ENCODE measurements around the gene TCEAL7. TPM values are rescaled to one million over a fixed set of nuclear protein-coding genes. Genes with fewer than 3 reads are reported as not detected.

TCEAL7 gene, protein sequence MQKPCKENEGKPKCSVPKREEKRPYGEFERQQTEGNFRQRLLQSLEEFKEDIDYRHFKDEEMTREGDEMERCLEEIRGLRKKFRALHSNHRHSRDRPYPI
- total RNA-seq (2022; extraction: Qiagen RNA extraction), result not detected in 5 replicates

DNA sequence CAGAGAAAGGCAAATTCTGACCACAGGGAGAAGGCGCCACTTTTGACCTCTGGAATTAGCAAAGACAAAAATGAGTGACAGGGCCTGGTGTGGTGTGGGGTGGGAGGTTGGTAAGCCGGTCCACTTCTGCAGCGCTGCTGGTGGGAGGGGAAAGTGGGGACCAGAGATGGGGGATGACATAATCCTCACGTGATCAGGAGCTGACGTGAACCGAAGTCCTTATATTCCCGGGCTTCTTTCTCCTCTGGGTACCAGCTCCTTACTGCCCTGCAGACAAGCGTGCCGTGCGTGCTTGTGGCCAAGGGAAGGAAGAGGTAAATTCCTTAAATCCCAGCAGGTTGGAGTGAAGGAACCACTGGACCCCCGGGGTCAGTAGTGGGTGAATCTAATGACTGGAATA is at the start of gene TCEAL7:
Gene TCEAL7, plus strand, starts transcription at position 249 of the 400 bp plus-strand sequence. CDS start 1,165 bp downstream, outside the sequence.

DNA sequence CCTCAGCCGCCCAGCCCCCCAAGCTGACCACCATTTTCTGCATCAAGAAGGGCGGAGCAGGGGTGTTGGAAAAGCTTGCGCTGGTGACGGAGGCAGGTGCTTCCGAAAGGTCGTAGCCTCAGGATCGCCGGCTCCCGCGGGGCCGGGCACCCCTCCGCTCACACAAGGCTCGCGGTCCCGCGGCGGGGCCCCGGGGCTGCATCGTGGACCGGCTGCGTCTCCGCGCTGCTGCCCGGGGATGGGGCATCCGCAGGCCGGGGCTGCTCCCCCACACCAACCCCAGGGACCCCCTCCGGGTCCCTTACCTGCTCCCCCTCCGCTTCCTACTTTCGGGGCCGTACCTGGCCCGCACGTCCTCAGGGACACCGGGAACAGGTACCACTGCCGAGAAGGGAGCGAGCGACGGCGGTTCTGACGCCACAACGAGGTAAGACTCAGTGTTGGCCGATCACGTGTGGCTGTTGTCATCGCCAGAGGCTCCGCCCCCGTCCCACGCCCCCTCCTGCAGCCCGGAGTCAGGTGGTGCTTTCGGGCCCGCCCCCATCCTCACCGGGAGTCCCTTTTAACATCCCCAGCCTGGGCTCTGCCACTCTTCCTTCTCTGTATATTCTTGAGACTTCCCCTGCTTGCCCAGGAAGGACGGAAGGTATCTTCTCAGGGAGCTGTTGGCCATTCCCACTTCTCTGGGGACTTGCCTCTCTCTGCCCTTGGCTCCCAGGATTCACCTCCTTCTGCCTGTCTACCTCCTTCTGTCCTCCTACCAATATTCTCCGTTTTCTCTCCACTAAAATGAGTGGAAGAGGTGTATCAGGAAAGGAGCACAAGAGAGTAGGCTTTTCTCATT is 19.3 kb upstream of the TCEAL7 start, which contains the start of gene BEX2:
Gene BEX2, minus strand, starts transcription at position 436 of the 844 bp plus-strand sequence. CDS start 1,014 bp downstream, outside the sequence.

DNA sequence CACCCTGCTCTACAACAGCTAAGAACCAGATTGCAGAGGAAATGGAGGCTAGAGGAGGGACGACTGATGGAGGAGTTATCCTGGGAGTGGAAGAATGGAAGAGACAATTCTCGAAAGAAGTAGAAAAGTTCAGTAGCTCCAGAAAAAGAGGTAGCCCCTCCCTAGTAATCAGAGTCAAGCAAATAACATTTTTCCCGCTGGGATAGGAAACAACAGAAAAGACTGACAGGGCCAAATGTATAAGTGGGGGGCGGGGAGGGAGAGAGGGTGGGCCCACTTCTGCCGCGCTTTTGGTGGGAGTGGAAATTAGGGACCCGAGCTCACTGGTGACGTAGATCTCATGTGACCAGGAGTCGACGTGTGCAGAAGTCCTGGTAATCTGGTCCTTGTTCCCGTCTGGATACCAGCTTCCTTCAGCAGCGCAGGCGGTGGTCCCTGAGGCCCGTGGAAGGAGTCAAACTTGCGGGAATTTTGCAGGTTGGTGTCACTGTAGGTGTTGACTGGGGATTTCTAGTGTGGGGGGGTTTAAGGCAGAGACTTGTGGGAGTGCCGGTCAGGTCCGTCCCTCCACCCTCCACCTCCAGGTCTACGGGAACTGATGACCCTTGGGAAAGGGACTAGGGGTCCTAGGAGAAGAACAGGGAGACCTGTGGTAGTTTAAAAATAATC is 26.2 kb downstream of the TCEAL7 start, which contains the start of gene TCEAL9:
Gene TCEAL9, plus strand, starts transcription at position 377 of the 669 bp plus-strand sequence. CDS start 1,179 bp downstream, outside the sequence.

DNA sequence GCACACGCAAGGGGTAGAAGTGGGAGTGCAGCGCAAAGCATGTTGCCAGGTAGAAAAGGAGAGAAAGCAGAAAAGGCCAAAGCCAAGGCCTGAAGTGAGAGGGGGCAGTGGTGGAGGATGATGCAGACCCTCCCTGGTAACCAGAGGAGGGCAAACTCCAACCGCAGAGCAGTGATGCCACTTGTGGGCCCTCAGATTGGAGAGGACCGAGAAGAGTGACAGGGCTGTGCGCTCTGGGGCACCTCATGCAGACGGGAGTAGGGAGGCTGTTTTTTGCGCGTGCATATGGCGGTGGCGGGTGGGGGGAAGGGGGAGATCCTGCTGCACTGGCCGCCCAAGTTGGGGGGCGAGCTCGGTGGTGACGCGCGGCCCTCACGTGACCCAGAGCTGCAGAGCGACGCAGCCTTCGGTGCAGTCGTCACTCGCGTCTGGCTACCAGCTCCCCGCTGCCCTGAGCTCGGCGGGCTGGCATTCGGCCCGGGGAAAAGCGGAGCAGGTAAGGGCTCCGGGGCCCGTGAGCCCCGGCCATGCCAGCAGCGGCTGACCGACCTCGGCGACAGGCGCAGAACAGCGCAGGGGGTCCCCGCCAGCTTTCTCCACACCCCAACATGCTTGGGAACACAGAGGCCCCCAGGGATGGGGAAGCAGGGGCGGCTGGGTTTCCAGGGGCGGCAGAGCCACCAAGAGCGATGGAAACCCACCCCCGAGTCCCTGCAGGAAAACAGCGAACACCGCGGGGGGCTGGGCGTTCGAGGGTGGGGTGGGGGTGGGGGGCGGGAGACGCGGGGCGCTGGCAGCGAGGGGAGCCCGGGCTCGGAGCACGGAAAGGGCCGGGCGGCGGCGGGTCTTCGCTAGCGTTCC is 46.3 kb downstream of the TCEAL7 start, which contains the start of gene BEX3:
Gene BEX3, plus strand, starts transcription at position 421 of the 861 bp plus-strand sequence. CDS start 984 bp downstream, outside the sequence.

Other genes with a start within 250 kb of the TCEAL7 start
- 0.15 to 0.17 TPM in 2 of 5 replicates, not detected in the others for gene NXF3, start 237.1 kb upstream of the TCEAL7 start, total RNA-seq (2022; extraction: Qiagen RNA extraction)
- 1.5 to 2.5 TPM (median 2.3 TPM) in 5 replicates for gene BEX4, start 115.1 kb upstream of the TCEAL7 start, total RNA-seq (2022; extraction: Qiagen RNA extraction)
- 26.2 to 41.6 TPM (median 30.2 TPM) in 5 replicates for gene TCEAL8, start 75.1 kb upstream of the TCEAL7 start, total RNA-seq (2022; extraction: Qiagen RNA extraction)
- not detected in 5 replicates for gene TCEAL5, start 53.5 kb upstream of the TCEAL7 start, total RNA-seq (2022; extraction: Qiagen RNA extraction)
- 7.5 to 13.1 TPM (median 9.6 TPM) in 5 replicates for gene BEX2, start 19.2 kb upstream of the TCEAL7 start, total RNA-seq (2022; extraction: Qiagen RNA extraction)
- gene TCEAL9, start 26.3 kb downstream of the TCEAL7 start, total RNA-seq (2022; extraction: Qiagen RNA extraction), result 82.9 to 166 TPM (median 88.1 TPM) in 5 replicates
- 242 to 259 TPM (median 246 TPM) in 5 replicates for gene BEX3, start 46.3 kb downstream of the TCEAL7 start, total RNA-seq (2022; extraction: Qiagen RNA extraction)
- gene RAB40A, start 189.2 kb downstream of the TCEAL7 start, total RNA-seq (2022; extraction: Qiagen RNA extraction), result 0.04 TPM in 1 of 5 replicates, not detected in the others

Measured in A549 treated with CORT108297 at 1 μM for 4 hours (cell line).